Measurements from ENCODE around the gene DAZAP2.
"Not testable (repeated sequence)": the region's sequence is repeated elsewhere in the genome, so short reads cannot be mapped to it uniquely, and the experiment has no call there.

DAZAP2 gene

GRCh38 chr12:51247523-51248206 lies 9.0 kb downstream of the DAZAP2 start:
- no peak for DNase-seq

- DNase-seq, result no peak
Observed at GRCh38 chr12:51253276-51253675, 14.7 kb downstream of the DAZAP2 start.

- no peak for DNase-seq
Observed at GRCh38 chr12:51254536-51254935, 15.9 kb downstream of the DAZAP2 start.

- not testable (repeated sequence) for DNase-seq
Observed at GRCh38 chr12:51259600-51259999, 21.0 kb downstream of the DAZAP2 start.

GRCh38 chr12:51262758-51263177 lies 24.1 kb downstream of the DAZAP2 start:
- DNase-seq, result no peak

GRCh38 chr12:51263341-51263740 lies 24.7 kb downstream of the DAZAP2 start:
- no peak for DNase-seq

- no peak for DNase-seq
Observed at GRCh38 chr12:51264297-51264696, 25.7 kb downstream of the DAZAP2 start.

- DNase-seq, result no peak
Observed at GRCh38 chr12:51265024-51265423, 26.4 kb downstream of the DAZAP2 start.

- DNase-seq, result peak; percentile 49
Observed at GRCh38 chr12:51269174-51270066, 30.8 kb downstream of the DAZAP2 start.

GRCh38 chr12:51270067-51270950 lies 31.7 kb downstream of the DAZAP2 start, which contains the start of gene SMAGP:
Gene SMAGP (minus strand): TSS chr12:51270415. CDS start chr12:51269278, 1,137 bp downstream.
- peak; percentile 65 for DNase-seq

- DNase-seq, result no peak
Observed at GRCh38 chr12:51270951-51271518, 32.4 kb downstream of the DAZAP2 start.

GRCh38 chr12:51272810-51273209 lies 34.2 kb downstream of the DAZAP2 start:
- DNase-seq, result not testable (repeated sequence)

- no peak for DNase-seq
Observed at GRCh38 chr12:51275088-51275487, 36.5 kb downstream of the DAZAP2 start.

GRCh38 chr12:51281202-51281924 lies 42.7 kb downstream of the DAZAP2 start:
- no peak for DNase-seq

- DNase-seq, result no peak
Observed at GRCh38 chr12:51285843-51286242, 47.2 kb downstream of the DAZAP2 start.

- DNase-seq, result peak; percentile 39
Observed at GRCh38 chr12:51291603-51292513, 53.2 kb downstream of the DAZAP2 start.

Measured in femur (tissue), 1 donor.